H1 (cell line): ENCODE measurements around the gene DIDO1. TPM values are rescaled to one million over a fixed set of nuclear protein-coding genes. Genes with fewer than 3 reads are reported as not detected.

ENCODE experiments used
- ATF3 ChIP-seq: IDR thresholded peaks from 2 replicates; pipeline ENCODE4 v1.6.1; 2011; ENCODE audit warnings: low read depth, mild to moderate bottlenecking, low read length; ENCODE audit not compliant: insufficient read depth
- BACH1 ChIP-seq: IDR thresholded peaks from 2 replicates; pipeline ENCODE4 v1.6.1; 2012; ENCODE audit warnings: low read length, improper control_type of control experiment
- CBX5 ChIP-seq: fragments of 300-800, 300-1000 bp; sonication (generic); IDR thresholded peaks from 2 replicates; pipeline ENCODE4 v1.7.1; 2016; ENCODE audit warnings: antibody characterized with exemption, low read length, low read depth
- CBX8 ChIP-seq: fragments of 300-800, 300-1000 bp; sonication (generic); IDR thresholded peaks from 2 replicates; pipeline ENCODE4 v1.7.1; 2016; ENCODE audit warnings: low read depth, low read length, borderline replicate concordance
- CEBPB ChIP-seq: IDR thresholded peaks from 2 replicates; pipeline ENCODE4 v1.6.1; 2012; ENCODE audit warnings: low read depth, low read length
- EP300 ChIP-seq, 2 experiments: IDR thresholded peaks; 1 replicate in 1 of 2; 2 replicates in 1 of 2; pipeline ENCODE4 v1.6.1; 2011 to 2012; ENCODE audit warnings: low read depth in 2 of 2, low read length in 2 of 2, mild to moderate bottlenecking in 2 of 2, borderline replicate concordance in 1 of 2, inconsistent platforms in 1 of 2, moderate library complexity in 1 of 2
- GTF2F1 ChIP-seq: IDR thresholded peaks from 2 replicates; pipeline ENCODE4 v1.6.1; 2012; ENCODE audit warnings: low read depth, low read length, improper control_type of control experiment, borderline replicate concordance
- HDAC6 ChIP-seq: IDR thresholded peaks from one replicate; pipeline ENCODE4 v1.7.1; 2012; ENCODE audit warnings: low read depth, mild to moderate bottlenecking, inconsistent platforms, low read length, moderate library complexity
- JUN ChIP-seq: IDR thresholded peaks from 2 replicates; pipeline ENCODE4 v1.6.1; 2011; ENCODE audit warnings: low read depth, mild to moderate bottlenecking, improper control_type of control experiment, low read length
- KDM1A ChIP-seq: fragments of 200-600, 300-600 bp; sonication (generic); IDR thresholded peaks from 2 replicates; pipeline ENCODE4 v1.7.1; 2016; ENCODE audit warnings: mild to moderate bottlenecking, low read length, borderline replicate concordance
- KDM4A ChIP-seq: IDR thresholded peaks from one replicate; pipeline ENCODE4 v1.7.1; 2012; ENCODE audit warnings: low read depth, mild to moderate bottlenecking, moderate library complexity, low read length, inconsistent platforms; ENCODE audit not compliant: severe bottlenecking
- MAFK ChIP-seq: IDR thresholded peaks from 2 replicates; pipeline ENCODE4 v1.6.1; 2012; ENCODE audit warnings: low read depth, mild to moderate bottlenecking, improper control_type of control experiment, low read length
- PHF8 ChIP-seq: fragments of 200-600 bp; sonication (generic); conservative IDR thresholded peaks from 2 replicates; pipeline ENCODE4 v1.7.1; 2012; ENCODE audit warnings: low read depth, mild to moderate bottlenecking, inconsistent platforms, low read length, moderate library complexity
- RAD21 ChIP-seq, 2 experiments: IDR thresholded peaks in 1 of 2; conservative IDR thresholded peaks in 1 of 2; 2 replicates each; pipeline ENCODE4 v1.6.1; 2011; ENCODE audit warnings: low read depth in 2 of 2, low read length in 2 of 2, improper control_type of control experiment in 1 of 2, inconsistent platforms in 1 of 2, mild to moderate bottlenecking in 1 of 2, moderate library complexity in 1 of 2
- RFX5 ChIP-seq: IDR thresholded peaks from 2 replicates; pipeline ENCODE4 v1.6.1; 2011; ENCODE audit warnings: low read depth, low read length, improper control_type of control experiment, borderline replicate concordance
- SIN3A ChIP-seq, 2 experiments: IDR thresholded peaks in 1 of 2; conservative IDR thresholded peaks in 1 of 2; 2 replicates each; pipeline ENCODE4 v1.6.1; 2011 to 2012; ENCODE audit warnings: low read length in 2 of 2, improper control_type of control experiment in 1 of 2, low read depth in 1 of 2, mild to moderate bottlenecking in 1 of 2
- SP4 ChIP-seq: IDR thresholded peaks from 2 replicates; pipeline ENCODE4 v1.6.1; 2012; ENCODE audit warnings: low read length, inconsistent platforms
- SRF ChIP-seq: IDR thresholded peaks from 2 replicates; pipeline ENCODE4 v1.6.1; 2011; ENCODE audit warnings: mild to moderate bottlenecking, low read depth, low read length, moderate library complexity
- SUZ12 ChIP-seq: fragments of 200-600 bp; sonication (generic); IDR thresholded peaks from 2 replicates; pipeline ENCODE4 v1.6.1; 2012; ENCODE audit warnings: mild to moderate bottlenecking, inconsistent platforms, low read length, moderate library complexity, mixed read lengths
- TAF1 ChIP-seq: IDR thresholded peaks from 2 replicates; pipeline ENCODE4 v1.6.1; 2011; ENCODE audit warnings: mild to moderate bottlenecking, low read depth, low read length
- TAF7 ChIP-seq: optimal IDR thresholded peaks from 2 replicates; pipeline ENCODE3; 2011; ENCODE audit warnings: low read depth, mild to moderate bottlenecking, inconsistent platforms, low read length, moderate library complexity, borderline replicate concordance
- TBP ChIP-seq: IDR thresholded peaks from 2 replicates; pipeline ENCODE4 v1.6.1; 2011; ENCODE audit warnings: low read depth, low read length, improper control_type of control experiment
- TCF12 ChIP-seq: IDR thresholded peaks from 2 replicates; pipeline ENCODE4 v1.6.1; 2011; ENCODE audit warnings: low read depth, mild to moderate bottlenecking, low read length
- TEAD4 ChIP-seq: IDR thresholded peaks from 2 replicates; pipeline ENCODE4 v1.6.1; 2012; ENCODE audit warnings: low read depth, low read length, inconsistent platforms, mixed read lengths
- YY1 ChIP-seq: IDR thresholded peaks from 2 replicates; pipeline ENCODE4 v1.6.1; 2011; ENCODE audit warnings: low read depth, mild to moderate bottlenecking, low read length
- polyA plus RNA-seq, 7 experiments: library from polyadenylated mRNA; depleted of rRNA in 3 of 7; stranded (reverse) in 5 of 7; unstranded in 2 of 7; fragments of >200 nt in 5 of 7; fragments of 200-250 nt in 2 of 7; gene quantifications; 1 replicate in 5 of 7; 2 replicates in 1 of 7; 4 replicates in 1 of 7; pipeline versions ENCODE4 v1.2.1 to v1.2.3, GENCODE V29; 2011 to 2013; ENCODE audit warnings: missing spikeins in 2 of 7, mixed read lengths in 2 of 7
- total RNA-seq: library from RNA; stranded (reverse); fragmentation: NEBNext Ultra II Directional; extraction: Animal tissue kit (Norgen Biotek cat#: 25700); gene quantifications from 2 replicates; pipeline ENCODE4 v1.2.1, GENCODE V29; 2021

The DIDO1 gene
- total and polyA plus RNA-seq, 2 of the 8 experiments (the other 6 are each of a cell fraction or from before 2014, with no cell fraction given), result 53.6 to 82.8 TPM

GRCh38 chr20:62928246-62928939 is 2.1 kb upstream of the DIDO1 start (continued):
- TF ChIP-seq PHF8, result no peak
- TF ChIP-seq SIN3A (conservative IDR thresholded peaks at IDR 0.05 in 1 of 2, IDR thresholded peaks at IDR 0.05 in 1 of 2; ENCODE audit: low read depth in 1 of 2, low read length in 2 of 2), result peak in 1 of 2 experiments; percentile 19; a peak in 1 of 4 replicates
- no peak for TF ChIP-seq KDM1A
- peak; percentile 71 for TF ChIP-seq TBP
- no peak for TF ChIP-seq JUN
- no peak for TF ChIP-seq KDM4A
- no peak for TF ChIP-seq CBX5
- TF ChIP-seq GTF2F1, result no peak
- no peak for TF ChIP-seq MAFK
- no peak for TF ChIP-seq SRF
- TF ChIP-seq TAF7, result no peak
- TF ChIP-seq SUZ12, result no peak
- TF ChIP-seq RFX5, result no peak
- TF ChIP-seq RAD21 (IDR thresholded peaks at IDR 0.05 in 1 of 2, conservative IDR thresholded peaks at IDR 0.05 in 1 of 2; ENCODE audit: low read depth in 2 of 2, low read length in 2 of 2), result no peak
- TF ChIP-seq CEBPB, result no peak
- TF ChIP-seq EP300 (IDR thresholded peaks at IDR 0.05; ENCODE audit: borderline replicate concordance in 1 of 2, low read depth in 2 of 2, low read length in 2 of 2), result 0 out of 3 replicates have a peak, but pooled peaks of 1 of the 2 experiments have one; percentile 23
- no peak for TF ChIP-seq YY1
- TF ChIP-seq CBX8, result no peak
- no peak for TF ChIP-seq TCF12
- no peak for TF ChIP-seq HDAC6
- TF ChIP-seq TAF1, result peak; percentile 65
- no peak for TF ChIP-seq SP4
- TF ChIP-seq TEAD4, result peak; percentile 44
- TF ChIP-seq BACH1, result no peak
- TF ChIP-seq ATF3, result no peak
